GM12873 (cell line): ENCODE measurements around the gene SORL1.

Experiments used
- CTCF ChIP-seq: IDR thresholded peaks from 2 replicates; pipeline ENCODE4 v1.5.1; 2012; ENCODE audit warnings: low read depth, mild to moderate bottlenecking, moderate library complexity, low read length, control low read depth; ENCODE audit not compliant: insufficient read depth; ENCODE audit errors: missing control alignments

The SORL1 gene

GRCh38 chr11:121508449-121508848 is 56.3 kb downstream of the SORL1 start:
- no peak for TF ChIP-seq CTCF

DNA sequence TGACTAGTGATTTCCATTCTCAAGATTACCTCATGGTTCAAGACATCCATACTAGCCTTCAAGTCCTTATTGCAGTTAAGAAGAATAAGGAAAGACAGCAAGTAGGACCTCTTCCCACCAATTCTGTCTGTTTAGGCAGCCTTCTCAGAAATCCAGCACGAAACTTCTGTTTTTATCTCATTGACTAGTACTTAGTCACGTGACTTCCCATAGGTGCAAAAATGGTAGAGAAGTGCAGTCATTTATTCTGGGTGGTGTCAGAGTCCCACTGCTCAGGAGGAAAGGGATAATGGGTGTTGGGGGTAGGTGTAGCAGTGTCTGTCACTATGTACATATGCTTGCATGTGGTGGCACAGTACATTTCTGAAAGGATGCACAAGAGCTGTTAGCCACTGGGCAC is 58.3 kb downstream of the SORL1 start:
- TF ChIP-seq CTCF: no peak

DNA sequence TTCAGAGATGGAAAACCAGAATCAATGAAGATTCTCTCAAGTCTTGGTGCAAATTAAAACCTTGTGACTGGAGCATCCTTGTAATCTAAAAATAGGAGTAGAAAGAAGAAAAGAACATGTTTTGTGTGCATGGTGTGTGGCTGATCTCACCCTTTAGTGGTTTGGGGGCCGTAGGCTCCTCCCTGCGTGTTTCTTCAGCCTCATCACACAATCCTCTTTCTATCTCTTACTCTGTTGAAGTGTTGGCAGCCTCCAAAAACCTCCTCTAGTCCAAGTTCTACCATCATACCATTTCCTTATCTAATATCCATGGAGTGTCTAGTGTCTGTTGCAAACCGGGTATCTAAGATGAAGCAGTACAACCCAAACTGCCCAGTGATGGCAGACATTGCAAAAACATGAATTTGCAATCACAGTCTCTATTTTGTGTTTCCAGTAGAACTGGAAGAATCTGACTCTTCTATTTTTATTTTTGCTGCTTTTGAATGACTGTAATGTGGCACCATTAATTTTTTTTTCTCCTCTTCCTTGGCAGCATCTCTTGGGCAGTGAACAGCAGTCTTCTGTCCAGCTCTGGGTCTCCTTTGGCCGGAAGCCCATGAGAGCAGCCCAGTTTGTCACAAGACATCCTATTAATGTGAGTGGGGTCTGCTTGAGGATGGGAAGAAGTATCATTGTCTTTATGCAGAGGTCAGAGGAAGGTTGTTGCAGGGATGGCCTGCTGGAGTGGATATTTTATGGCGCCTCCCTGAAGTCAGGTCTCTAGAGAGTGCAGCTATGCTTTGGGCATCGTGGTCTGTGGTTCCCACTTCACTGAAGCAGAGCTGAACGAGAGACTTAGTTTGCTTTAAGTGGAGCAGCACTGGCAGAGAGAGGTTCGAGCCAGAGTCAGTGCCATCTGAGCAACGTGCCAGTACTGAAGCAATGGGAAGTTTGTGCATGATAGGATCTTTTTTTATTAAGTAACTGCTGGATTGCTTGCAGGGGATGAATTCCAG is 60.7 kb downstream of the SORL1 start:
- no peak for TF ChIP-seq CTCF

DNA sequence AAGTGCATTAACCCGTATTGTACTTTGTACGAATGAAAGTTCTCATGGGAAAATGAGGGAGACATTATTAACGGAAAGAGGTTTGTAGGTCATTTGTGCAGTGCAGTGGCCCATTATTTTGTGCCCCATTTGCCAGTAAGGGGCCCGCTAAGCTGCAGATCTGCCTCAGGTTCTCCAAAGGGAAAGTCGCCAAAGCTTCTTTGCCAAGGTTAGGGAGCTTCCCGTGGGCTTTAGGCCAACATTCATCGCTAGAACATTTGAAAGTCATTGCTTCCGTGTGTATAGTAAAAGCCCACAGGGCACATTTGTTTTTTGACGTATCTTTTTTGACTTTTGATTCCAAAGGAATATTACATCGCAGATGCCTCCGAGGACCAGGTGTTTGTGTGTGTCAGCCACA is 61.7 kb downstream of the SORL1 start:
- TF ChIP-seq CTCF: no peak

DNA sequence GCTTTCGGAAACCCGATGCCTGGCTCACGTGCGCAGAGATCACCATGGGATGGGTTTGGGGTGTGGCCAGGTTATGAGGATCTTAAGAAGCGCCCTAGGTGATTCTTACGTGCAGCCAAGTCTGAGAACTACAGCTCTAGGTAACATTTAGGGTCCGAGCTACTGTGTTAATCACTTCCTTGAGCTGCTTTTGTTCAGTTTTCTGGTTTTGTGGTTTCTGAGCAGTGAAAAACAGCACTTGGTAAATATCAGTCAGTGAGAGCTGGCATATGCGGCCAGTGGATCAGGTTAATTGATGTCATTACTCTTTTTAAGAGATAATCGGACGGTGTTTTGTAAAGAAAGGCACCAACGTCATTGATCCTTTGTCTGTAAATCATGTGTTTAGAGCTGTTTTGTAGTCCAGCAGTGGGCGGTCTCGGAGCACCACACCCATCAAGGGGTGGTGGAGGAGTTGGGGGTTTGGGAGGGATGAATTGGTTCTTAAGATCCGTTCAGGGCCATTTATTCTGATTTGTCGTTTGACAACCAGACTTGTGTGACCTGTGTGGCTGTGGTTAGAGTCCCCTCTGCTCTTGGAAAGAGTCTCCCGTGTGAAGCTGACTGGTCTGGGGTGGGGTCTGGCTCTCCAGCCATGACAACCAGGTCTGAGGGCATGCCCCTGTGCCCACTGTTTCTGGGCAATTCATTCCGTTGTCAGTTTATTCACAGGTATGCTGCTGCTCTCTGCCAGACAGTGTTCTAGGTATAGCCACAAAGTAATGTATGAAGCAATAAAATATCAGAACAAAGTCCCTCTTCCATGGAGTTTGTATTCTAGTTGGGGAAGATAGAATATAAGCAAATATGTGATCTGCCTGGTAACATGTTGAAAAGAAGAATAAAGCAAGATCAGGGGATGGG is 62.6 kb downstream of the SORL1 start:
- TF ChIP-seq CTCF: no peak

DNA sequence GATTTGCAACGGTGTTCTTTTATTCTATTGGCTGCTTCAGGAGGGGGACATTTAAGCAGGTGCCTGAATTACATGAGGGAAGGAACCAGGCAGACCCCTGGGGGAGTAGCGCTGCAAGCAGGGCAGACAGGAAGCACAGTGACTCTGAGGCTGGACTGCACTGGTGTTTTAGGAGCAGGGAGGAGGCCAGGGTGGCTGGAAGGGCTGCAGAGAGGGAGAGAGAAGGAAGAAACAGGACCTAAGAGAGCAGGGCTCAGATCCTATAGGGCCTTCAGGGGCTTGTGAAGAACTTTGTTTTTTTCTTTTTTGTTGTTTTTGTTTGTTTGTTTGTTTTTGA is 63.2 kb downstream of the SORL1 start:
- no peak for TF ChIP-seq CTCF

GRCh38 chr11:121517996-121518395 is 65.9 kb downstream of the SORL1 start:
- TF ChIP-seq CTCF: no peak
